Measurements from ENCODE around the gene PLPP1.

PLPP1 gene

DNA sequence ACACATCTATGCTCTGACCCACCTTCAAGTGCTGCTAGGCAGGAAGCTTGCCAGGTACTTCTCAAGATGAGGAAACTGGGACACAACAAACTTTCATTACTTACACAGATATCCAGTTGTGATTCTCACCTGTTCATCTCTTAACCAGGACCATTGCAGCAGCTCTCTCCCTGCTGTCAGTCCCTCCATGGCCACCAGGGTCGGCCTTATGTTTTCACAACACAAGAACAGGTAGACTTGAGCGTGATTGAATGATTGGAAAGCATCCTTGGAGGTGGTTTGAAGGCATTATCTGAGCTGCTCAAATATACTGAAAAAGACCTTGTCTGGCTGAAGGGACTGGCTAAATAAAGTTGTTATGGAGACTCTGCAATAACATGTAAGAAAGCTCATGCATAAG lies 132.6 kb downstream of the PLPP1 start:
- no peak for DNase-seq

DNA sequence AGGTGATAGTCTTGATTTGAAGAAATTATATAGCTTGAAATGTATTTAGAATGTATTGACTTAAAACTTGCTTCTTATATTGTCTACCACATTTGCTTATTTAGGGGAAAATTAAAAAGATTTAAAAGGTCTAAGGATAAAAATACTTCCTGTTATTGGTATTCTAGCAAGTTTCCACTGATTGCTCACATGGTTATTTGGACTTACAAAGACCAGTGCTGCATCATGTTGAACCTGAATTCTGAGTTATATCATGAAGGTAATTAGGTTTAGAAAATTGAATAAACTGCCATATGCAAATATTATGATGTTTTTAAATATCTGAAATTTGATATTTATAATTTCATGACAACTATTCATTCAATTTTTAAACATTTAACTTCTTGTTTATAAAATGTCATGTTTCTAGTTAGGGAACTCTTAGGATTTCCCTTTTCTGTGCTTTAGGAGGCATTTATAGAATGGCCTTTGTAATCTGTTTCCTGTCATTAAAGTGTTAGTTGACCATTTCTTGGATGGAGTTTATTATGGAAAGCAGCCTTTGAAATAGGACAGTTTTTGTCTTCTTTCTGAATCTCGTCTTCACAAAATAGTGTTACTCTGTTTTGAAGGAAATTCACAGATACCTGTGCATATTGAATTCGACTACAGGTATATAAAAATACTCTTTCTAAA lies 141.1 kb downstream of the PLPP1 start:
- no peak for DNase-seq

- no peak for DNase-seq
Measured at GRCh38 chr5:55392669-55393068, 142.1 kb downstream of the PLPP1 start.

- no peak for DNase-seq
Measured at GRCh38 chr5:55391707-55392106, 143.1 kb downstream of the PLPP1 start.

DNA sequence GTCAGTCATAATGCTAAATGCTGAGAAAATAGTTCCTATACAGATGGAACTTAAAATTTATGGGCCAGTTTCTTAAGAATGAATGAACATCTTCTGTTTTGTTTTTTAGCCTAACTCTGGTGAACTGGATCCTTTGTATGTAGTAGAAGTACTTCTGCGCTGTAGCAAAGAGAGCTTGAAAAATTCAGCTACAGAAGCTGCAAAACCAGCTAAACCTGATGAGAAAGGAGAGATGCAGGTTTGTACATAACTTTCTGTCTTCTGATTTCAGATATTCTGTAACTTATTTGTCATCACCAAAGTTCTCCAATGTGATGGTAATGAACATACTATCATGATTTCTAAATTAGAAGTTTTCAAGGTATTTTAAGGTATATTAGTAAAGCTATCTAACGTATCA lies 146.9 kb downstream of the PLPP1 start:
- no peak for DNase-seq

DNA sequence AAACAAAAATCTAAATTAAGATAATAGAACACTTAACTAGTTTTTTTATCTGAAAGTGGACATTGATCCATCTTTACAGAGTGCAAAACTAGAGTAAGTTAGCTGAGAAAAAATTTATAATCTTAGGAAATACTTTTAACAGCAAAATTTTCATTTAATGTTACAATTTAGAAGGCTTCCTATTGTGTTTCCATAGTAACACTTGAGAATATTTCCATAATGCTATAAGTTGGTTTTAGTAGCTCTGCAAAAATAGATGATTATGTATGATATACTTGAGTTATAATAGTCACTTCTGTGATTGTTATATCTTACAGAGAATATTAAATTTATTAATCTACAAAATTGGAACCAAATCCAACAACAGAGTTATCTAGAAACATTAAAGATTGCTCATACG lies 148.4 kb downstream of the PLPP1 start:
- DNase-seq = no peak

DNA sequence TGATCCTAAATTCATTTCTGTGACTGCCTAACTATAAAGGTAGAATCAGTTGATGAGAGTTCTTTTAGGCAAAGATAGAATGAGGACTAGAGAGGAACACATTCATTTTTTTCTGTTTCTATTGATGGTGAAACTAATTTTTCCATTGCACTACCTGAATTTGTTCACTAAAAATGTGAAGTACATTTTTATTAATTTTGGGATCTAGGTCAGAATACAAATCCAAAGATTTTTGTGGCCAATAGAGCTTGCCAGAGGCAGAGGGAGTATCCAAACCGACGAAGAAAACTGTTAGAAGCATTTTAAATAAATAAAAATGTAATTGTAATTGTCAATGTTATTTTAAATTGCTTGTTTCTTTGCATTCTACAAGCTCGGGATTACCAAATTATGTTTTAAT lies 148.9 kb downstream of the PLPP1 start:
- DNase-seq = no peak

- no peak for DNase-seq
Measured at GRCh38 chr5:55385227-55385626, 149.5 kb downstream of the PLPP1 start.

DNA sequence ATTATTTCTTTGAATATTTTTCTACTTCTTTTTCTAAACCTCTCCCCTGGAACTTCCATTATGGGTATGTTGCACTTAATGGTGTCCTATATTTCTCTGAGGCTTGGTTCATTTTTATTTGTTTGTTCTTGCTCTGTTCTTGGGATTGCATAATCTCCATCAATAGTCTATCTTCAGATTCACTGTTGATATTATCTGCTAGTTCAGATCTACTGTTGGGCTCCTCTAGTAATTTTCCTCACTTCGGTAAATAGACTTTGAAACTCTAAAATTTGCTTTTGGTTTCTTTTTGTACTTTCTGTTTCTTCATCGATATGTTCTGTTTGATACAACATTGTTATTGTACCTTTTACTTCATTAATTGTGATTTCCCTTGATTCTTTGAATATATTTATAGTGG lies 150.7 kb downstream of the PLPP1 start:
- DNase-seq = no peak

GRCh38 chr5:55383254-55383653 lies 151.5 kb downstream of the PLPP1 start:
- no peak for DNase-seq

DNA sequence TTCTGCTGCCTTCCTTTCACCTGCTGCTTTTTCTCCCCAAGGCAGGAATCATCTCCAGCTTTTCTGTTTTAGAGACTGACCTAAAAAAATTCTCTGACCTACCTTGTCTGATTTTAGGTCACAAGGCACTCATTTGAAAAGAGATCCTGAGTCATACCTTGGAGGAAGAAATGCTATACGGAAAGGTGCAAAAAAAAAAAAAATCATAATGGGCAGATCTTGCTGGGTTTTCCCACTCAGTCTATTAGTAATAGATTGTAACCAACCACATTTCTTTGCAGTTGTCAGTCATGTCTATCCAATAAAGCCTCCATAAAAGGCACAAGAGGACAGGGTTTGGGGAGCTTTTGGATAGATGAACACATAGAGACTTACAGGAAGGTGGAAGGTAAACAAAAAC lies 157.0 kb downstream of the PLPP1 start:
- DNase-seq = no peak
